ENCODE measurements around the gene COPS4. TPM values are rescaled to one million over a fixed set of nuclear protein-coding genes. Genes with fewer than 3 reads are reported as not detected.
"Not testable (repeated sequence)": the region's sequence is repeated elsewhere in the genome, so short reads cannot be mapped to it uniquely, and the experiment has no call there.

COPS4 gene
- total RNA-seq, result 10 to 100 TPM; 55.2 to 58.1 TPM

DNA sequence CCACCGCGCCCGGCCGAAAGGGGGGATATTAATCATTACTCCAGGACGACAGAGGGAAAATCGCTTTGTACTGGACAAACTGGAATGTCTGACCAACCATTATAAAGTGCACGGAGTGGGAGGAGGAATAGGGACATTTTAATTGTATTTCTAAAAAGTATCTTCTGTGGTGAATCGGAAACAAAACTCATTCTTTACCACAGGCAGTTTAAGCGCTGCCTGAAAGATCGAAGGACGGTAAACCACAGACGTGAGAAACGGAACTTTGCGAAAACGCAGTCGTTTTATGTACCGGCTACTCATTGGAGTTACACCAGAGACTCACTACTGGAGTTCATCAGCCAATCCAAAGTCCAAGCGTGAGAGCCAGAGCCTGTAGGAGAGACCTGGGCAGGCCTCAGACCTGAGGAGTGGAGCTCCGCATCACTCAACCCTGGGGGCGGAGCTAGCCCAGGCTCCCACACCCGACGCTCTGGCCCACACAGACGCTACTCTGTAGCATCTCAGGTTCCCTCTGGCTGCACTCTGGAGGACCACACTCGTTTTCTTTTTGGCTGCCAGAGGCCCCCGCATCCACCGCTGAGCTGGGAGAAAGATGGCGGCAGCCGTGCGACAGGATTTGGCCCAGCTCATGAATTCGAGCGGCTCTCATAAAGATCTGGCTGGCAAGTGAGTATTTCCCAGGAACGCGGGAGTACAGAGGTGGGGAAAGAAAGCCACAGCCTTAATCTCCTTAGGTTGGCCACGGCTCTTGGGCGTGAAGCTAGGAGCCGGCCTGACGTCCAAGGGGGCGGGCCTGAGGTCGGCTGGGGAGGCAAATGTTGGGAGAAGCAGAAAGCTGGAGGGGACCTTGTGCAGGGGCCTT, at the start of gene COPS4:
COPS4 (plus strand) TSS at position 554 of the 865 bp plus-strand sequence; CDS start at position 596, 42 bp downstream.
- DNase-seq (ENCODE audit: low spot score), result peak; percentile 97
- H3K27me3 ChIP-seq, result no peaks in the 10 kb centered on the region
- H3K9me3 ChIP-seq, result no peaks in the 10 kb centered on the region
- H3K4me1 ChIP-seq, result peaks cover 0 to 20% of the 10 kb centered on the region in 2 donors
- TF ChIP-seq CTCF (IDR thresholded peaks at IDR 0.05), result peak in 1 of 2 donors; percentile 56
- H3K27ac ChIP-seq, result peak within 1 kb of the TSS; percentile 90
- H3K4me3 ChIP-seq, result peak within 1 kb of the TSS; percentile 70 to 89
- H3K36me3 ChIP-seq, result no peaks in the 10 kb centered on the region

DNA sequence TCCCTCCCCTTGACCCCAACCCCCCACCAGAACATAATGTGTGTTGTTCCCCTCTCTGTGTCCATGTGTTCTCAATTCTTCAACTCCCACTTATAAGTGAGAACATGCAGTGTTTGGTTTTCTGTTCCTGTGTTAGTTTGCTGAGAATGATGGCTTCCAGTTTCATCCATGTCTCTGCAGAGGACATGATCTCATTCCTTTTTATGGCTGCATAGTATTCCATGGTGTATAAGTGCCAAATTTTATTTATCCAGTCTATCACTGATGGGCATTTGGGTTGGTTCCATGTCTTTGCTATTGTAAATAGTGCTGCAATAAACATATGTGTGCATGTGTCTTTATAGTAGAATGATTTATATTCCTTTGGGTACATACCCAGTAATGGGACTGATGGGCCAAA, 47.5 kb upstream of the COPS4 start:
- not testable (repeated sequence) for H3K36me3 ChIP-seq; H3K9me3 ChIP-seq; H3K4me1 ChIP-seq; H3K4me3 ChIP-seq; H3K27ac ChIP-seq; DNase-seq (ENCODE audit: low spot score); H3K27me3 ChIP-seq

DNA sequence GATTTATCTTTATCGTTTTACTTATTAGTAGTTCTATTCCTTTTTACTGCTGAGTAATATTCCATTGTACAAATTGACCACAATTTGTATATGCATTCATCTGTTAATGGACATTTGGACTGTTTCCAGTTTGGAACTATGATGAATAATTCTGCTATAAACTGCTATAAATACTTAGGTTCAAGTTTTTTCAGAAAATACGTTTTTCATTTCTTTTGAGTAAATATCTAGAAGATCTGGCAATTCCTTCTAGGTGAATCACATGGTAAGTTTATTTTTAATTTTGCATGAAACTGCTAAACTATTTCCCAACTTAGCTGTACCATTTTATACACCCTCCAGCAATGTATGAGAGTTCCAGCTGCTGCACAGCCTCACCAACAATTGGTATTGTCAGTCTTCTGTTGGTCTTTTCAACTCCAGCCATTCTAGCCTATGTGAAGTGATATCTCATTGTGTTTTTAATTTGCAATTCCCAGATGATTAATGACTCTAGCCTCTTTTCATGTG, 46.6 kb upstream of the COPS4 start:
- TF ChIP-seq CTCF (IDR thresholded peaks at IDR 0.05), result no peak
- Histone ChIP-seq H3K4me1 (no peaks in the 10 kb centered on the region), H3K9me3 (no peaks in the 10 kb centered on the region), H3K4me3 (no peak overlapping the region), H3K27ac (no peak overlapping the region), H3K36me3 (no peaks in the 10 kb centered on the region), H3K27me3 (no peaks in the 10 kb centered on the region)
- no peak for DNase-seq (ENCODE audit: low spot score)

DNA sequence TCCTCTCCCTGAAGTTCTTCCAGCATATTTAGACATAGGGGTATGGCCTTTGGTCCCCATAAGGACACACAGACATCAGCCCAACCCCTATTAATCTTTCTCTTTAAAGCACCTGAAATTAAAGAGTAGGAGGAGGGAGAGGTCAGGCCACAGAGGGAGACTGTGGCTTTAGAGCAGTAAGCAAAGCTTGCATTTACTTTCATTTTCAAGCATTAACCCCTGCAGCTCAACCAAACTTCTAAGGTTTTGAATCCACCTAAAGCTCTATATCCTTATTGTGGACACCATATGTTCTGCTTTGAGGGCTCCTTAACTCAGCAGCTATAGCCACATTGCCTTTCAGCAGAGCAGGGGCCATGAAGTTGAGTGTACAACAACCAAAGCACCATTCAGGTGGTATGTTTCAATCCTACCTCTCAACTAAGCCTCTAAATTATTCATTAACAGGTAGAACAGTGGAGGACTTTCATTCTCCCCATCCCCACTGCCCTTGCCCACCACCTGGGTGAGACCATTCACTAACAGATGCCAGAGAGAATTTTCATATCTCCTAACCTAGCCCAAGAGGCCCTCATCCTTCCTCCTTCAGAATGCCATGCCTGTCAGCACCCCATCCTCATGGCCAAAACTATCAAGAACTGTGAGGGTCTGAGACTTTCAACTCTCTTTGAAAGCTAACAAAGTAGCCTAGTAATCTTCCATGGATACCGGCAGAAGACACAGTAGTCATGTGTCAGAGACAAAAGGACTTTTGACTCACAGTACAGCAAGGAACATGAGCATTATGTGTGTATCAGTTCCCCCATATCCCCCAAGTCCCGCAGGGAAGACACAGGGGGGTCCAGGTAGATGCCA, 45.2 kb upstream of the COPS4 start:
- Histone ChIP-seq H3K4me3 (no peak overlapping the region), H3K27ac (no peak overlapping the region), H3K9me3 (no peaks in the 10 kb centered on the region), H3K36me3 (no peaks in the 10 kb centered on the region), H3K27me3 (no peaks in the 10 kb centered on the region), H3K4me1 (no peaks in the 10 kb centered on the region)
- no peak for TF ChIP-seq CTCF (IDR thresholded peaks at IDR 0.05)
- DNase-seq (ENCODE audit: low spot score), result no peak

DNA sequence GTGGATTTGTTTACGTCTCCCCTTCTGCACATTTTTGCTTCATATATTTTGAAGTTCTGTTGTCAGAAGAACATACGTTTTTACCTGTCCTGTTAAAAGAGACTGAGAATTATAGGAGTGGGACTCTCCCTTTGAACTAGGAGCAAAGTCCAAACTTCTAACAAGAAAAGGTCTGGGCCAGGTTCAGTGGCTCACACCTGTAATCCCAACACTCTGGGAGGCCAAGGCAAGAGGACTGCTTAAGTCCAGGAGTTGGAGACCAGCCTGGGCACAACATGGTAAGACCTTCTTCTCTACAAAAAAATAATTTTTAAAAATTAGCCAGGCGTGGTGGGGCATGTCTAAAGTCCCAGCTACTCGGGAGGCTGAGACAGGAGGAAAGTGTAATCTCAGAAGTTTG, 40.1 kb upstream of the COPS4 start:
- H3K4me3 ChIP-seq, result no peak overlapping the region
- no peak overlapping the region for H3K27ac ChIP-seq
- no peak for DNase-seq (ENCODE audit: low spot score)
- H3K9me3 ChIP-seq, result no peaks in the 10 kb centered on the region
- H3K27me3 ChIP-seq, result no peaks in the 10 kb centered on the region
- no peaks in the 10 kb centered on the region for H3K36me3 ChIP-seq
- H3K4me1 ChIP-seq, result no peaks in the 10 kb centered on the region
- TF ChIP-seq CTCF (IDR thresholded peaks at IDR 0.05), result no peak

GRCh38 chr4:82998898-82999297, 36.1 kb upstream of the COPS4 start:
- no peak overlapping the region for H3K4me3 ChIP-seq
- no peak for DNase-seq (ENCODE audit: low spot score)
- H3K9me3 ChIP-seq, result no peaks in the 10 kb centered on the region
- H3K4me1 ChIP-seq, result no peaks in the 10 kb centered on the region
- H3K36me3 ChIP-seq, result no peaks in the 10 kb centered on the region
- no peak for TF ChIP-seq CTCF (IDR thresholded peaks at IDR 0.05)
- no peaks in the 10 kb centered on the region for H3K27me3 ChIP-seq
- H3K27ac ChIP-seq, result no peak overlapping the region
